Measurements from ENCODE around the gene C2orf76.

- no peak for TF ChIP-seq CTCF (IDR thresholded peaks at IDR 0.05; ENCODE audit: insufficient read depth, low read length)
- no peak for TF ChIP-seq POLR2AphosphoS5 (IDR thresholded peaks at IDR 0.05; ENCODE audit: low read depth)
- TF ChIP-seq SPI1 (IDR thresholded peaks at IDR 0.05; ENCODE audit: borderline replicate concordance, low read depth) = no peak
These were observed 107.3 kb downstream of the C2orf76 start for GRCh38 chr2:119259296-119259860.
